GM13977 (cell line): ENCODE data around the gene LYAR.
A peak's percentile ranks its signal among the peaks of the same experiment; 100 is the strongest.
"Not testable (repeated sequence)": the region's sequence is repeated elsewhere in the genome, so short reads cannot be mapped to it uniquely, and the experiment has no call there.

Experiments
- DNase-seq: peaks from one replicate; pipeline ENCODE4 v3.0.0; 2012; ENCODE audit warnings: low spot score
- CTCF ChIP-seq: IDR thresholded peaks from 2 replicates; pipeline ENCODE4 v1.5.1; 2012; ENCODE audit warnings: mild to moderate bottlenecking, control low read depth; ENCODE audit not compliant: insufficient read depth; ENCODE audit errors: extremely low read depth, missing control alignments
- in situ Hi-C: fragments of 300-500 bp; cut with MboI; formaldehyde crosslinking; loops from one replicate; pipeline ENCODE4 v1.12.0; 2022; ENCODE audit warnings: low sequenced_read_pairs, low pct_unique_long_range_greater_than_20kb, mixed read lengths, inconsistent platforms; ENCODE audit not compliant: unreplicated experiment

LYAR gene

GRCh38 chr4:4268776-4269175 lies 21.2 kb downstream of the LYAR start:
- no peak for DNase-seq
- in situ Hi-C loops, result no loop called here
- no peak for TF ChIP-seq CTCF

- no peak for DNase-seq
- no peak for TF ChIP-seq CTCF
- in situ Hi-C loops, result no loop called here
These were observed 22.0 kb downstream of the LYAR start for GRCh38 chr4:4267981-4268380.

DNA sequence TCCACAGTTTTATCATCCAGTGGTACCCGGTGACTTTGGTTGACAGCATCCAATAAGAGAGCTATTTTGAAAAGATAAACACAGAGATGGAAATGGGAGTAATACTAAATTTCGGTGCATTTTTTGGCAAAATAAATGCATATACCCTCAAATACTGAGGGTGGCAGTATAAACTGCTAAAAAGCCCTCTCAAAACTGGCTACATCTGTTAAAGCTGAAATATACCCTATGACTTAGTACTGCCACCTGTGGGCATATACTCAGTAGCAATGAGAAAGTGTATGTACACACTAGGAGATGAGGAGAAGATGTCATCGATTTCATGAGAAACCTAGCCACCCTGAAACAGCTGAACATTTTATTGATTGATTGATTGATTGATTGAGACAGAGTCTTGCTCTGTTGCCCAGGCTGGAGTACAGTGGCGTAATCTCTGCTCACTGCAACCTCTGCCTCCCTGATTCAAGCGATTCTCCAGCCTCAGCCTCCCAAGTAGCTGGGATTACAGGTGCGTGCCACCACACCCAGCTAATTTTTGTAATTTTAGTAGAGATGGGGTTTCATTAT lies 29.7 kb downstream of the LYAR start:
- DNase-seq, result peak; percentile 57
- peak; percentile 31 for TF ChIP-seq CTCF
- in situ Hi-C loops, result no loop called here

GRCh38 chr4:4259484-4260100 lies 30.4 kb downstream of the LYAR start:
- TF ChIP-seq CTCF, result no peak
- in situ Hi-C loops, result loop anchor here (10.0 kb wide), 1 partner anchor 75 kb away; no protein-coding TSS in a partner anchor
- DNase-seq, result no peak

- in situ Hi-C loops, result loop anchor here (10.0 kb wide), 1 partner anchor 77 kb away; no protein-coding TSS in a partner anchor
- DNase-seq, result not testable (repeated sequence)
These were observed 32.2 kb downstream of the LYAR start for GRCh38 chr4:4257705-4258104.

- in situ Hi-C loops, result loop anchor here (10.0 kb wide), 1 partner anchor 78 kb away; no protein-coding TSS in a partner anchor
- TF ChIP-seq CTCF, result no peak
These were observed 33.2 kb downstream of the LYAR start for GRCh38 chr4:4256799-4257198.

GRCh38 chr4:4254666-4255065 lies 35.3 kb downstream of the LYAR start:
- in situ Hi-C loops, result loop anchor here (10.0 kb wide), 1 partner anchor 80 kb away; no protein-coding TSS in a partner anchor
- TF ChIP-seq CTCF, result no peak
- no peak for DNase-seq

More at GRCh38 chr4:4256799-4257198, 33.2 kb downstream of the LYAR start:
- DNase-seq, result no peak
